MM.1S (cell line): ENCODE measurements around the gene MS4A15.

Experiments
- CTCF ChIP-seq: fragments of 300-600 bp; sonication (generic); IDR thresholded peaks from 2 replicates; pipeline ENCODE4 v1.5.1; 2016; ENCODE audit warnings: antibody characterized with exemption, low read length, mixed read lengths
- EZH2 ChIP-seq: fragments of 300-600 bp; sonication (generic); optimal IDR thresholded peaks from 2 replicates; pipeline ENCODE3; 2017; ENCODE audit warnings: low read depth, mild to moderate bottlenecking, antibody characterized with exemption, low read length, mixed read lengths
- EZH2phosphoT487 ChIP-seq: fragments of 300-600 bp; sonication (generic); IDR thresholded peaks from 2 replicates; pipeline ENCODE4 v1.6.1; 2018; ENCODE audit warnings: antibody characterized with exemption, low read length

GRCh38 chr11:60717956-60718355, 38.7 kb upstream of the MS4A15 start:
- TF ChIP-seq CTCF (no peak), EZH2 (no peak), EZH2phosphoT487 (no peak)
